ENCODE results near the gene TENM4.

TENM4 gene

GRCh38 chr11:78704811-78705210 lies 736.0 kb downstream of the TENM4 start:
- DNase-seq (ENCODE audit: low read depth): no peak

- DNase-seq (ENCODE audit: low read depth): no peak
Measured at GRCh38 chr11:78699609-78700135, 741.2 kb downstream of the TENM4 start.

- DNase-seq (ENCODE audit: low read depth): peak; percentile 11
Measured at GRCh38 chr11:78698612-78699011, 742.2 kb downstream of the TENM4 start.

- no peak for DNase-seq (ENCODE audit: low read depth)
Measured at GRCh38 chr11:78696177-78696576, 744.7 kb downstream of the TENM4 start.

GRCh38 chr11:78694152-78694551 lies 746.7 kb downstream of the TENM4 start:
- no peak for DNase-seq (ENCODE audit: low read depth)

GRCh38 chr11:78691215-78691614 lies 749.6 kb downstream of the TENM4 start:
- DNase-seq (ENCODE audit: low read depth): no peak

GRCh38 chr11:78690352-78690987 lies 750.4 kb downstream of the TENM4 start:
- DNase-seq (ENCODE audit: low read depth): no peak

GRCh38 chr11:78689585-78690153 lies 751.2 kb downstream of the TENM4 start:
- DNase-seq (ENCODE audit: low read depth): no peak

- DNase-seq (ENCODE audit: low read depth): no peak
Measured at GRCh38 chr11:78689101-78689500, 751.7 kb downstream of the TENM4 start.

- no peak for DNase-seq (ENCODE audit: low read depth)
Measured at GRCh38 chr11:78688460-78688859, 752.4 kb downstream of the TENM4 start.

- DNase-seq (ENCODE audit: low read depth): no peak
Measured at GRCh38 chr11:78685156-78685555, 755.7 kb downstream of the TENM4 start.

- DNase-seq (ENCODE audit: low read depth): no peak
Measured at GRCh38 chr11:78684377-78684776, 756.5 kb downstream of the TENM4 start.

- no peak for DNase-seq (ENCODE audit: low read depth)
Measured at GRCh38 chr11:78683774-78684173, 757.1 kb downstream of the TENM4 start.

GRCh38 chr11:78676026-78676557 lies 764.7 kb downstream of the TENM4 start:
- no peak for DNase-seq (ENCODE audit: low read depth)

- DNase-seq (ENCODE audit: low read depth): no peak
Measured at GRCh38 chr11:78672850-78673620, 767.8 kb downstream of the TENM4 start.

- DNase-seq (ENCODE audit: low read depth): no peak
Measured at GRCh38 chr11:78669249-78669648, 771.6 kb downstream of the TENM4 start.

- DNase-seq (ENCODE audit: low read depth): no peak
Measured at GRCh38 chr11:78667461-78667860, 773.4 kb downstream of the TENM4 start.

GRCh38 chr11:78666675-78667160 lies 774.1 kb downstream of the TENM4 start:
- peak; percentile 37 for DNase-seq (ENCODE audit: low read depth)

- DNase-seq (ENCODE audit: low read depth): no peak
Measured at GRCh38 chr11:78664636-78665035, 776.2 kb downstream of the TENM4 start.

- no peak for DNase-seq (ENCODE audit: low read depth)
Measured at GRCh38 chr11:78662811-78663210, 778.0 kb downstream of the TENM4 start.

GRCh38 chr11:78660471-78660870 lies 780.4 kb downstream of the TENM4 start:
- no peak for DNase-seq (ENCODE audit: low read depth)
